ENCODE results near the gene BSCL2.
"Not testable (repeated sequence)": the region's sequence is repeated elsewhere in the genome, so short reads cannot be mapped to it uniquely, and the experiment has no call there.

The BSCL2 gene

DNA sequence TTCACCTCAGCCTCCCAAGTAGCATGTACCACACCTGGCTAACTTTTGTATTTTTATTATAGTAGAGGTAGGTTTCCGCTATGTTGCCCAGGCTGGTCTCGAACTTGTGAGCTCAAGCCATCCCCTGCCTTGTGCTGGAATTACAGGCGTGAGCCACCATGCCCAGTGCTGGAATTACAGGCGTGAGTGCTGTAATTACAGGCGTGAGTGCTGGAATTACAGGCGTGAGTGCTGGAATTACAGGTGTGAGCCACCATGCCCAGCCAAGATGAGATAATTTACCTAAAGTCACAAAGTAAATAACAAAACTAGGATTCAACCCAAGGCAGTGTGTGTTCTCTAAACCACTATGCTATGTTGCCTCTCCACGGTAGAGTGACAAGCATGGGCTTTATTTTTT, 24.7 kb downstream of the BSCL2 start:
- DNase-seq: no peak

- DNase-seq: peak; percentile 40
Measured at GRCh38 chr11:62680825-62681240, 26.4 kb downstream of the BSCL2 start.

DNA sequence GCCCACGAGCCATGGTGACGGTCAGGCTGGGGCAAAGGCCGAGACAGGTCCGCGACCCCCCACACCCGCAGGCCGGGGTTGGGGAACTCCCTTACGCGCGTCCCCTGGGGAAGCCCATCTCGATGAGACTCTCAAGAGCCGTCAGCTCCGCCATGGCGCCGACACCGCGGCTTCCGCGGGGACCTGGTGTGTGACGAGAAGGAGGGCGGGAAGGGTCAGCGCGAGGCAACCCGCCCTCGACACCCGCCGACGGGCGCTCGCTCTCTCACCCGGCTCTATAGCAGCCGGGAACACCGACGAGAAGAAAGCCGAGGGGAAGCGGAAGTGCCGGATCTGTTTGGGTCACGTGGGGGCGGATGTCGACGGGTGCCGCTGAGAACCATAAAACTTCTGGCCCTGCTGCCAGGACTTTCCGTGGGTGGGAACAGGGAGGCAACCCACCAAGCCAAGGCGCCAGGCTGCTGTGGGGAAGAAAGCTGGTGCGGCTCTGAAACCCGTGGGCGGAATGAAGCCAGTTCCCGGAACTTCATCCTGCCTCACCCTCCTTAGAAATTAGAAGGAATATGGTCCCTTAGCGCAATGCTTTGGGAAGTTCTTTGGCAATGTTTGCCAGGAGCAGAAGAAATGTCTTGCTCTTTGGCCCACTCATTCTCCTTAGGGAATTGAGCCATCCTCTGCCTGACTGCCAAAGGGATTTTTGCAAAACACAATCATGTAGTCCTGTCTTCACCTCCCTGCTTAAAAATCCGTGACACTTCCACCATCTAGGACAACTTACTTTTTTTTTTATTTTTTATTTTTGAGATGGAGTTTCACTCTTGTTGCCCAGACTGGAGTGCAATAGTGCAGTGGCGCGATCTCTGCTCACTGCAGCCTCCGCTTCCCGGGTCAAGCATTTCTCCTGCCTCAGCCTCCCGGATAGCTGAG, 28.2 kb downstream of the BSCL2 start, which contains the start of gene UBXN1:
Gene UBXN1, minus strand, starts transcription at position 304 of the 927 bp plus-strand sequence. Its CDS starts 150 bp downstream, at position 154.
- DNase-seq: peak; percentile 89

DNA sequence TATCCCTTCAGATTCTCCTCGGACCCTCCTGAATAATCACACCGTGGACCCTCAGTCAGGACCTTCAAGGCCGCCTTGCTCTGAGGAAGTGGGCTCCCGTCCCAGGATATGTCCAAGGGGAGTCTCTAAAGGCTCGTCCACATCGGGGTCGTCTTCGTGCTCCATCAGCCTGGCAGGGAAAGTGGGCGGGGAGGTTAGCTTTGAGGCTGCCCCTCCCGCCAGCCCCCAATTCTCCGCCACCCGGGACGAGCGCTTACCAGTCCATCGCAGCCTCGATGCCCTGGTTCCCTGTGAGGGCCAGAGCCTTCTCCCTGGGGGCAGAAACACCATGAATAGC, 28.8 kb downstream of the BSCL2 start:
- no peak for DNase-seq

DNA sequence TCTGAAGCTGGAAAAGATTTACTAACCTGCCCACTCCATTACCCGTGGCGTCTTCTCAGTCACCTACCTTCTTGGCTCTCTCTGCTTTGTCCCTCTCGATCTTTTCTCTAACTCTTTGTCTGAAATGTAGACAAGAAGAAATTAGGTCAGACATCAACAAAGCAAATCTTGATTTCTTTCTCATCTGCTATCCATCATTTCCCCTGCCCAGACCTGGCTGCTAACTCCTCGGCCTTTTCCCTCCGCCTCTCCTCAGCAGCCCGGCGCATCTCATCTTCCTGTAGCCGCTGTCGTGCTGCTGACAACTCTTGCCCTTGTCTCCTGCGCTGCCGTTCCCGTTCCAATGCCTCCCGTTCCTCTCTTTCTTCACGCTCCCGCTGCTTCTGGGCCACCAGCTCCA, 29.5 kb downstream of the BSCL2 start:
- no peak for DNase-seq

- DNase-seq: no peak
Measured at GRCh38 chr11:62677156-62677555, 30.1 kb downstream of the BSCL2 start.

DNA sequence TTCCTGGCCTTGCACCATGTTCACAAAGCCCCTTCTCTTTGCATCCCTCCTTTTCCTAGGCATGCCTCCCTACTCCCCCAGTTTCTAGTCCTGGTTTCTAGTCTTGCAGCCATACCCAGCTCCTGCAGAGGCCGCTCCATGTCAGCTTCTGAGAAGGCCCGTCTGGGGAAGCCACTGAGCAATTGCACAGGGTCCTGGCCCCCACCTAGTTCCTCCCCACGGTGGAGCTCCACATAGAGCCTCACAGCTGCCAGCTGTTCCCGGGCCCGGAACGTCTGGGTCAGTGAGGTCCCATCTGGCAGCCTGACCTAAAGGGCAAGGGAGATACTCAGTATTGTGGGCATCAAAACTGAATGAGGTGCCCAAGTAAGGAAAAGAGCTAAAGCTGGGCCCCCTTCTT, 30.5 kb downstream of the BSCL2 start:
- no peak for DNase-seq

DNA sequence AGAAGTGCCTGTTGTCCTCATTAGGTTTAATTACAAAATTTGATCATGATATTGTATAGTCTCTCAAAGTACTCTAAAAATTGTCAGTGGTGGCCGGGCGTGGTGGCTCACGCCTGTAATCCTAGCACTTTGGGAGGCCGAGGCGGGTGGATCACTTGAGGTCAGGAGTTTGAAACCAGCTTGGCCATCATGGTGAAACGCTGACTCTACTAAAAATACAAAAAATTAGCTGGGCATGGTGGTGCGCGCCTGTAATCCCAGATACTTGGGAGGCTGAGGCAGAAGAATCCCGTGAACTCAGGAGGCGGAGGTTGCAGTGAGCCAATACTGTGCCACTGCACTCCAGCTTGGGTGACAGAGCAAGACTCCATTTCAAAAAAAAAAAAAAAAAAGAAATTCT, 31.8 kb downstream of the BSCL2 start:
- not testable (repeated sequence) for DNase-seq

DNA sequence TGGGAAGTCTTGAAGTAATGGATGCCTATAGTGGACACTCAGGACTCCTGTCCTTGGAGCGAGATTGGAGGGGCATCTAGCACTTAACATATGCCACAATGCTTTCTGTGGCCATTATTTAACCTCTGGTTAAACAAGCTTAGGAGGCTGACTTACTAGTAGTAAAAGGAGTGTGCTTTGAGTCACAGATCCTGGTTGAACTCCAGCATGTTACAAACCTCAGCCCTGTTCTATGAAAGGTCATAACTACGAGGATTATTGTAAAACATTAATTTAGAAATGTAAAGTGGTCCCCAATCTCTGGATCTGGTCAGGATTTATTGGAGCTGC, 34.1 kb downstream of the BSCL2 start:
- no peak for DNase-seq

DNA sequence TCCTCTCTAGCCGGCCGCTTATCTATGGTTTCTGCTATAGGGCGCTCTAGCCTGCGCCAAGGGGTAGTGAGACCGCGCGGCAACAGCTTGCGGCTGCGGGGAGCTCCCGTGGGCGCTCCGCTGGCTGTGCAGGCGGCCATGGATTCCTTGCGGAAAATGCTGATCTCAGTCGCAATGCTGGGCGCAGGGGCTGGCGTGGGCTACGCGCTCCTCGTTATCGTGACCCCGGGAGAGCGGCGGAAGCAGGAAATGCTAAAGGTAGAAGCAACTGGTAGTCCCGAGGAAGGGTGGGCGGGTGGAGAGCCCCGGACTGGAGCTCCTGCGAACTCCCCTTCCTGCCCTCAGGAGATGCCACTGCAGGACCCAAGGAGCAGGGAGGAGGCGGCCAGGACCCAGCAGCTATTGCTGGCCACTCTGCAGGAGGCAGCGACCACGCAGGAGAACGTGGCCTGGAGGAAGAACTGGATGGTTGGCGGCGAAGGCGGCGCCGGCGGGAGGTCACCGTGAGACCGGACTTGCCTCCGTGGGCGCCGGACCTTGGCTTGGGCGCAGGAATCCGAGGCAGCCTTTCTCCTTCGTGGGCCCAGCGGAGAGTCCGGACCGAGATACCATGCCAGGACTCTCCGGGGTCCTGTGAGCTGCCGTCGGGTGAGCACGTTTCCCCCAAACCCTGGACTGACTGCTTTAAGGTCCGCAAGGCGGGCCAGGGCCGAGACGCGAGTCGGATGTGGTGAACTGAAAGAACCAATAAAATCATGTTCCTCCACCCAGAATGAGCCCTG, 35.4 kb downstream of the BSCL2 start, which contains the start of the genes LBHD1 and UQCC3:
Gene LBHD1, minus strand, starts transcription at position 660 of the 782 bp plus-strand sequence. CDS start 2,236 bp downstream, outside the sequence.
Gene UQCC3, plus strand, starts transcription at position 66 of the 782 bp plus-strand sequence. Its CDS starts 73 bp downstream, at position 139.
- DNase-seq: peak; percentile 77

GRCh38 chr11:62671236-62671607, 36.0 kb downstream of the BSCL2 start:
- no peak for DNase-seq

DNA sequence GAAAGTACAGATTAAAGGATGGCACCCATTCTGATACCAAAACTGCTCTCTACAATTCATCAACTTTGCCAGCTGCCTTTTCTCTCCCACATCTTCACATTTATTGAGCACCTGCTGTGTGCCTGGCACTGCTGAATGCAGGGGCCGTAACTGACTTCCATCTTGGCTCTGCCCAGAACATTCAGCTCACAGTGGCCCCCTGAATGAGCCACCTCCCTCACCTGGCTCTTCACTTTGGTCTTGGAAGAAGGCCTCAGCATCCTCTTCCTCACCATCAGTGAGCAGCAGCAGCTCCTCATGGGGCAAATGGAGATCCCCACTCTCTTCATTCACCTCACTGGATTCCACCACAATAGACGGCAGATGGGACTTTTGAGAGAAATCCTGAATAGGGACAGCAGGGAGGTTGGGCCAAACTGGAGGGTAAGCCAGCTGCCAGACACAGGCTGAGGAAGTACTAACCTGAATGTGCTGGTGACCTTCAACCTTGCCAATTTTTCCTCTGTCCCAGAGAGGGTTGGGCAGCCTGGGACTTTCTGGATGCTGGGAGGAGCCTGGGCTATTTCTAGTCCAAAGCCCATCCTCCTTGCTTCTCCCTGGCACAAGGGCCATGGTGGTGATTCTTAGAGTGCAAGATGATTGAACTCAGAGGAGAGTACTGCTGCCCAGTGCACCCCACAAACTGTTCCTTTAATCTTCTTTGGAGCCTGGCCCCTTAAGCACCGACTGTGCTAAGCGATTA, 37.6 kb downstream of the BSCL2 start:
- no peak for DNase-seq

GRCh38 chr11:62667460-62667859, 39.8 kb downstream of the BSCL2 start:
- DNase-seq: no peak

DNA sequence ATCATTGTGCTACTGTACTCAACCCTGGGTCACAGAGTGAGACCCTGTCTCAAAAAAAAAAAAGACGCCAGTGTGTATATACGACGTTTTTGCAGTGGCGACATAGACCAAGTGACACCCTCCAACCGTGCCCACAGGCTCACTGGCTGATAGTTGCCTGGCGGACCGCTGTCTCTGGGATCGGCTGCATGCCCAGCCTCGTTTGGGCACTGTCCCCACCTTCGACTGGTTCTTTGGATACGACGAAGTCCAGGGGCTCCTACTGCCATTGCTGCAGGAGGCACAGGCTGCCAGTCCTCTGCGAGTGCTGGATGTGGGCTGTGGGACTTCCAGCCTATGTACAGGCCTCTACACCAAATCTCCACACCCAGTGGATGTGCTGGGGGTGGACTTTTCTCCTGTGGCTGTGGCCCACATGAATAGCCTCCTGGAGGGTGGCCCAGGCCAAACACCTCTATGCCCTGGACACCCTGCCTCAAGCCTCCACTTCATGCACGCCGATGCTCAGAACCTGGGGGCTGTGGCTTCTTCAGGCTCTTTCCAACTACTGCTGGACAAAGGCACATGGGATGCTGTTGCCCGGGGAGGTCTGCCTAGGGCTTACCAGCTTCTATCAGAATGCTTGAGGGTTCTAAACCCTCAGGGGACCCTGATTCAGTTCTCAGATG, 40.8 kb downstream of the BSCL2 start:
- DNase-seq: no peak

DNA sequence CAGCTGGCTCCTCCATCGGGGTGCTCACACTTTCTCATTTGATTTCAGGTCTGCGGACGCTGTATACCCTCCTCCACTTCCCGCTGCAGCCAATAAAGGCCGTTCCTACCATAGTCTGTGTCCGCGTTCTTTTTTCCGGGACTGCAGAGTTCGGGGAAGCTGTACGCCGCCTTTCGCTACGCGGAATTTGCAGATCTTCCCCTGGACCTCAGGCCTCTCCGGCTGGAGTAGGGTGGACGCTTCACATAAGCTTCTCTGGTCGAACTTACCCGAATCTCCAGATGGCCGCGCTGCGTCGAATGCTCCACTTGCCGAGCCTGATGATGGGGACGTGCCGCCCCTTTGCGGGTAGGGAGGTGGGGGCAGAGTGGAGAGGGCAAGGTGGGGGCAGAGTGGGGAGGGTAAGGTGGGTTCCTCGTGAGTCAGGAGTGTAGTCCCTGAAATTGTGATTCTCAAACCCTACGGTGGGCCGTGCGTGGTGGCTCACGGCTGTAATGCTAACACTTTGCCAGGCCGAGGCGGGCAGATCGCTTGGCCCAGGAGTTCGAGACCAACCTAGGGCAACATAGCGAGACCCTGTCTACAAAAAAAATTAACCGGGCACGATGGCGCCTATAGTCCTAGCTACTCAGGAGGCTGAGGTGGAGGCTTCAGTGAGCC, 41.5 kb downstream of the BSCL2 start:
- DNase-seq: peak; percentile 62

GRCh38 chr11:62665075-62665598, 42.1 kb downstream of the BSCL2 start, which contains the start of the genes C11orf98 and CSKMT:
Gene C11orf98, minus strand, starts transcription at chr11:62665210. Its CDS starts 41 bp downstream, at chr11:62665169.
Gene CSKMT, plus strand, starts transcription at chr11:62665312. Its CDS starts 568 bp downstream, at chr11:62665880.
- peak; percentile 96 for DNase-seq

DNA sequence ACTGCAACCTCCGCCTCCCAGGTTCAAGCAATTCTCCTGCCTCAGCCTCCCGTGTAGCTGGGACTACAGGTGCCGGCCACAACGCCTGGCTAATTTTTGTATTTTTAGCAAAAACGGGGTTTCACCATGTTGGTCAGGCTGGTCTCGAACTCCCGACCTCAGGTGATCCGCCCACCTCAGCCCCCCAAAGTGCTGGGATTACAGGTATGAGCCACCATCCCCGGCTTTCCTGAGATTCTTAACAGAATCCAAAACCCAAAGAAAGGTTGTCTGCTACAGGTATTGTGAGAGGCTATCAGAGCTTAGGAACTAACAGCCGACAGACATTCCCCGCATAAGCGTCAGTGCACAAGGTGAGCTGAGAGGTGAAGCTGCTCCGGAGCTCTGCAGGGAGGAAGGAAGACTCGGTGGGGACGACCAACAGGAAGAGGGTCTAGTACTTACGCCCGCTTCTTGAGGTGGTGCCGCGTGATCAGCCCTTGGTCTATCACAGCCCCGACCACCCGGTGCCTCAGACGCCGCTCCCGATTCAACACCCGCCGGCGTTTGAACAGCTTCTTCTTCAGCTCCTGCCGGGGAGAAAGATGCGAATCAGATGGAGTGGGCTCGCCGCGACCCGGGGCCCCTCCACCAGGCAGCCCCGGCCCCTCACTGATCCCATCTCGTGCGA, 42.7 kb downstream of the BSCL2 start:
- DNase-seq: peak; percentile 69

DNA sequence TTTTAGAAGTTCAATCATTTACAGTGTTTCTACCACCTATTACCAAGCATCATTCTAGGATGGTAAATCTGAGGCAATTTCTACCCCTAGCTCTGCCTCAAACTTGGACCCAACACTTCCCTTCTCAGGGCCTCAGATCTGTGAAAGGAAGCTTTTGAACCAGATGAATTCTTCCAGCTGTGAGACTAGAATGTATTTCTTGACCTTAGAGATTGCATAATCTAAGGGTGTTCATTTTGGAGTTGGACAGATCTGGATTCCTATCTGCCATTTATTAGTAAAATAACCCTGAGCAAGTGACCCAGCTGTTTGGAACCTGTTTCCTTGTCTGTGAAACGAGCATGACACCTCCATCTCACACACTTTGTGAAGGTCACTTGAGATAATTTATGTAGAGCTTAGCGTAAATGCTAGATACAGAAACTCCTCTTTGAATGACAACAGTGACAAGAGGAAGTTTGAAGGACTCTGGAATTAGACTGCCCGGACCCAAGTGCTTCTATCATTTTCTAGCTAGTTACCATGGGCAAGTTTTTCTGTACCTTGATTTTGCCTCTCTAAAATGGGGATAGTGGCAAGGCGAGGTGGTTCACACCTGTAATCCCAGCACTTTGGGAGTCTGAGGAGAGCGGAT, 50.3 kb downstream of the BSCL2 start:
- no peak for DNase-seq

- DNase-seq: no peak
Measured at GRCh38 chr11:62654297-62654696, 52.9 kb downstream of the BSCL2 start.
